WTC11 (cell line): ENCODE results near the gene COMMD4. TPM values are rescaled to one million over a fixed set of nuclear protein-coding genes. Genes with fewer than 3 reads are reported as not detected.

Source experiments
- ATAC-seq: fragments of 200-7000 bp; cut with Tn5 transposase; 2 replicates; pipeline ENCODE4 v1.10.0; 2021; ENCODE audit warnings: mild to moderate bottlenecking, moderate library complexity
- CTCF ChIA-PET: fragments of 300-600 bp; sonication (Branson Sonifier 250); formaldehyde crosslinking; loops from one replicate; lab custom pipeline; 2021; ENCODE audit warnings: antibody characterized with exemption; lab: Charles Lee
- POLR2A ChIA-PET: fragments of 350-600 bp; sonication (Branson Sonifier 250); formaldehyde crosslinking; loops from one replicate; lab custom pipeline; 2021; ENCODE audit warnings: antibody characterized with exemption; lab: Charles Lee
- DNase-seq: peaks from one replicate; pipeline ENCODE4 v3.0.0; 2021; ENCODE audit warnings: low spot score
- H3K27ac Mint-ChIP-seq: 2 replicates; pipeline ENCODE4 v1.8.0; 2021; ENCODE audit warnings: mixed read lengths
- H3K27me3 Mint-ChIP-seq: 2 replicates; pipeline ENCODE4 v1.8.0; 2021; ENCODE audit warnings: low read depth, mild to moderate bottlenecking, moderate library complexity, mixed read lengths
- H3K36me3 Mint-ChIP-seq: 2 replicates; pipeline ENCODE4 v1.8.0; 2021; ENCODE audit warnings: mixed read lengths
- H3K4me1 Mint-ChIP-seq: 2 replicates; pipeline ENCODE4 v1.8.0; 2022; ENCODE audit warnings: mixed read lengths
- H3K4me3 Mint-ChIP-seq: 2 replicates; pipeline ENCODE4 v1.8.0; 2021; ENCODE audit warnings: mild to moderate bottlenecking, moderate library complexity, mixed read lengths
- H3K9me3 Mint-ChIP-seq: 2 replicates; pipeline ENCODE4 v1.8.0; 2021; ENCODE audit warnings: mixed read lengths
- CTCF ChIP-seq: fragments of 200-600 bp; IDR thresholded peaks from 2 replicates; pipeline ENCODE4 v1.8.0; 2022; ENCODE audit warnings: antibody characterized with exemption
- ETV6 ChIP-seq: sonication (generic); formaldehyde crosslinking; IDR thresholded peaks from 2 replicates; pipeline ENCODE4 v1.8.1; 2022; ENCODE audit warnings: mild to moderate bottlenecking, missing genetic modification reagents
- IRF2 ChIP-seq: sonication (generic); formaldehyde crosslinking; IDR thresholded peaks from 2 replicates; pipeline ENCODE4 v1.8.0; 2022; ENCODE audit warnings: low read depth, missing genetic modification reagents, borderline replicate concordance
- NFE2L1 ChIP-seq: sonication (generic); formaldehyde crosslinking; IDR thresholded peaks from 2 replicates; pipeline ENCODE4 v1.8.1; 2023; ENCODE audit warnings: missing genetic modification reagents
- NFYB ChIP-seq: sonication (generic); formaldehyde crosslinking; conservative IDR thresholded peaks from 2 replicates; pipeline ENCODE4 v1.8.0; 2022; ENCODE audit warnings: low read depth, missing genetic modification reagents
- SMAD4 ChIP-seq: sonication (generic); formaldehyde crosslinking; IDR thresholded peaks from 2 replicates; pipeline ENCODE4 v1.8.0; 2022; ENCODE audit warnings: mild to moderate bottlenecking, missing genetic modification reagents
- SOX15 ChIP-seq: fragments of 250-450 bp; sonication (Bioruptor Pico); IDR thresholded peaks from 2 replicates; pipeline ENCODE4 v1.9.0; 2021; ENCODE audit warnings: mild to moderate bottlenecking
- STAT6 ChIP-seq: sonication (generic); formaldehyde crosslinking; conservative IDR thresholded peaks from 2 replicates; pipeline ENCODE4 v1.8.1; 2023; ENCODE audit warnings: mild to moderate bottlenecking, low read depth, missing genetic modification reagents, moderate library complexity
- TEAD1 ChIP-seq: sonication (generic); formaldehyde crosslinking; IDR thresholded peaks from 2 replicates; pipeline ENCODE4 v1.8.0; 2022; ENCODE audit warnings: mild to moderate bottlenecking, missing genetic modification reagents
- TEAD4 ChIP-seq: sonication (generic); formaldehyde crosslinking; IDR thresholded peaks from 2 replicates; pipeline ENCODE4 v1.8.0; 2022; ENCODE audit warnings: mild to moderate bottlenecking, missing genetic modification reagents
- ZBTB21 ChIP-seq: sonication (generic); formaldehyde crosslinking; IDR thresholded peaks from 2 replicates; pipeline ENCODE4 v1.8.1; 2023; ENCODE audit warnings: mild to moderate bottlenecking, missing genetic modification reagents, borderline replicate concordance
- ZNF232 ChIP-seq: sonication (generic); formaldehyde crosslinking; IDR thresholded peaks from 2 replicates; pipeline ENCODE4 v1.8.0; 2022; ENCODE audit warnings: mild to moderate bottlenecking, missing genetic modification reagents
- ZNF532 ChIP-seq: fragments of 250-450 bp; sonication (Bioruptor Pico); IDR thresholded peaks from 2 replicates; pipeline ENCODE4 v1.9.0; 2021; ENCODE audit warnings: mild to moderate bottlenecking, borderline replicate concordance
- ZNF671 ChIP-seq: fragments of 250-450 bp; sonication (Bioruptor Pico); IDR thresholded peaks from 2 replicates; pipeline ENCODE4 v1.8.0; 2021; ENCODE audit warnings: mild to moderate bottlenecking
- total RNA-seq: library from RNA; stranded (reverse); gene quantifications from 3 replicates; pipeline ENCODE4 v1.2.3, GENCODE V29; 2021
- TF ChIP-seq, protein P1 (sequence below): fragments of 250-450 bp; sonication (Bioruptor Pico); IDR thresholded peaks from 2 replicates; pipeline ENCODE4 v1.9.0; 2021; ENCODE audit warnings: moderate library complexity, mild to moderate bottlenecking, inconsistent platforms, borderline replicate concordance
- TF ChIP-seq, protein P2 (sequence below): sonication (generic); formaldehyde crosslinking; conservative IDR thresholded peaks from 2 replicates; pipeline ENCODE4 v1.8.1; 2022; ENCODE audit warnings: mild to moderate bottlenecking, missing genetic modification reagents
- TF ChIP-seq, protein P3 (sequence below): sonication (generic); formaldehyde crosslinking; IDR thresholded peaks from 2 replicates; pipeline ENCODE4 v1.8.0; 2022; ENCODE audit warnings: mild to moderate bottlenecking, missing genetic modification reagents

The COMMD4 gene
- total RNA-seq, 1 experiment from 2014 or later: 140 TPM

DNA sequence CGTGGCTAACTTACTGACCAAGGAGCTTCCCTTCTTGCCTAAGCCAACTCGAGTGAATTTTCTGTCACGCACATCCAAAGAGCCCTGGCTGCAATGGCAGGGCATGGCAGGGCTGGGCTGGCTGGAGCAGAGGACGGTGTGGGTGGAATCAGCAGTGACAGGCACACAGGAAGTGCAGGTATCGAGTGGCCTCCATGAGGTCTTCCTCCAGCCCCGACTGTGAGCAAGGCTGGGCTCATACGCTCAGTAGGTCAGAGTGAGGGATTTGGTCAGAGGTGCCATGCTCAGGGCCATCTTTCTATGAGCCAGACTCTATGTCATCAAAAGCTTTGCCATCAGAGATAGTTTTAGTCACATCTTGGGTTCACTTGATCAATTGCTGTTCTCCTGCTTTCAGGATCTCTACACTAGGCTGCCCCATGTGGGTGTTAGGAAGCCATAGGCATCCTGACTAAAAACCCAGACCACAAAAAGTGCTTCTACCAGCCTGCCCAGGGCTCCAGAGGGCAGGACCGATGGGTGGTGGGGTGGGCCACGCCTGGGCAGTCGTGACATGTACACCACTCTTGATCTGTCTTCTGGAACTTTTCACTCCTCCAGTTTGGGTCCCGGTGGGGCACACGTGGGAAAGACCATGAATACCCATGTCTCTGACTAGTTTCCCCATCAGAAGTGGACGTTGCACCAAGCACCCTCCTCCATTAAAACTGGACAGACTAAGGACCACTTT, 22.6 kb upstream of the COMMD4 start (continued):
- TF ChIP-seq ZNF532 (CRISPR knock-in tag) (no peak), CTCF (no peak), ZBTB21 (CRISPR knock-in tag) (no peak), SOX15 (CRISPR knock-in tag) (no peak), ZNF671 (no peak), NFYB (CRISPR knock-in tag) (no peak)

GRCh38 chr15:75314552-75315290, 21.1 kb upstream of the COMMD4 start:
- H3K9me3 Mint-ChIP-seq: peaks cover 2% of the 10 kb centered on the region
- CTCF ChIA-PET: no interaction called here
- ATAC-seq: no peak
- POLR2A ChIA-PET: no interaction called here
- no peak overlapping the region for H3K27ac Mint-ChIP-seq
- peaks cover 26% of the 10 kb centered on the region for H3K27me3 Mint-ChIP-seq
- no peaks in the 10 kb centered on the region for H3K36me3 Mint-ChIP-seq
- no peak for DNase-seq
- no peak overlapping the region for H3K4me3 Mint-ChIP-seq
- H3K4me1 Mint-ChIP-seq: no peaks in the 10 kb centered on the region
- TF ChIP-seq, protein P1, sequence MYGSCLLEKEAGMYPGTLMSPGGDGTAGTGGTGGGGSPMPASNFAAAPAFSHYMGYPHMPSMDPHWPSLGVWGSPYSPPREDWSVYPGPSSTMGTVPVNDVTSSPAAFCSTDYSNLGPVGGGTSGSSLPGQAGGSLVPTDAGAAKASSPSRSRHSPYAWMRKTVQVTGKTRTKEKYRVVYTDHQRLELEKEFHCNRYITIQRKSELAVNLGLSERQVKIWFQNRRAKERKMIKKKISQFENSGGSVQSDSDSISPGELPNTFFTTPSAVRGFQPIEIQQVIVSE (CRISPR knock-in tag): no peak
- TF ChIP-seq, protein P2, sequence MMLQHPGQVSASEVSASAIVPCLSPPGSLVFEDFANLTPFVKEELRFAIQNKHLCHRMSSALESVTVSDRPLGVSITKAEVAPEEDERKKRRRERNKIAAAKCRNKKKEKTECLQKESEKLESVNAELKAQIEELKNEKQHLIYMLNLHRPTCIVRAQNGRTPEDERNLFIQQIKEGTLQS (CRISPR knock-in tag): no peak
- no peak for TF ChIP-seq TEAD1 (CRISPR knock-in tag)
- TF ChIP-seq NFE2L1: no peak
- TF ChIP-seq IRF2 (CRISPR knock-in tag): no peak
- TF ChIP-seq ZNF532 (CRISPR knock-in tag): no peak
- TF ChIP-seq STAT6 (CRISPR knock-in tag): no peak
- no peak for TF ChIP-seq ETV6 (CRISPR knock-in tag)
- TF ChIP-seq, protein P3, sequence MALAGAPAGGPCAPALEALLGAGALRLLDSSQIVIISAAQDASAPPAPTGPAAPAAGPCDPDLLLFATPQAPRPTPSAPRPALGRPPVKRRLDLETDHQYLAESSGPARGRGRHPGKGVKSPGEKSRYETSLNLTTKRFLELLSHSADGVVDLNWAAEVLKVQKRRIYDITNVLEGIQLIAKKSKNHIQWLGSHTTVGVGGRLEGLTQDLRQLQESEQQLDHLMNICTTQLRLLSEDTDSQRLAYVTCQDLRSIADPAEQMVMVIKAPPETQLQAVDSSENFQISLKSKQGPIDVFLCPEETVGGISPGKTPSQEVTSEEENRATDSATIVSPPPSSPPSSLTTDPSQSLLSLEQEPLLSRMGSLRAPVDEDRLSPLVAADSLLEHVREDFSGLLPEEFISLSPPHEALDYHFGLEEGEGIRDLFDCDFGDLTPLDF (CRISPR knock-in tag): no peak
- TF ChIP-seq SMAD4: no peak
- TF ChIP-seq TEAD4 (CRISPR knock-in tag): no peak
- TF ChIP-seq ZNF232 (CRISPR knock-in tag): no peak
